ENCODE results near the gene SCN4A. TPM values are rescaled to one million over a fixed set of nuclear protein-coding genes. Genes with fewer than 3 reads are reported as not detected.

Gene SCN4A
- total RNA-seq, 1 experiment from 2014 or later, result 0.03 TPM

GRCh38 chr17:63940584-63940983 lies 32.1 kb downstream of the SCN4A start:
- ChIA-PET POLR2A (no interaction called here), CTCF (no interaction called here)
- no TSS peak for BruUV-seq (replicated peaks)
- H3K36me3 ChIP-seq (ENCODE audit: control insufficient read depth, insufficient read depth, low read length), result no peaks in the 10 kb centered on the region
- H3K27ac ChIP-seq (ENCODE audit: low read length), result no peak overlapping the region
- ATAC-seq (no peak), DNase-seq (ENCODE audit: low read depth, low spot score) (no peak)
- no peak overlapping the region for H3K4me3 ChIP-seq (ENCODE audit: low read depth in 2 of 2, low read length in 2 of 2)
- intact Hi-C loops (cut with micrococcal nuclease; ENCODE audit: unreplicated experiment) (no loop called here), in situ Hi-C loops (cut with HindIII; ENCODE audit: low pct_unique_long_range_greater_than_20kb, low sequenced_read_pairs) (no loop called here)
- H3K9me3 ChIP-seq (ENCODE audit: control insufficient read depth, insufficient read depth, low read depth, low read length), result no peaks in the 10 kb centered on the region
- no peaks in the 10 kb centered on the region for H3K27me3 ChIP-seq (ENCODE audit: control insufficient read depth, insufficient read depth, low read length)
- no peaks in the 10 kb centered on the region for H3K4me1 ChIP-seq (ENCODE audit: control insufficient read depth, insufficient read depth, low read length)
- TF ChIP-seq SIN3A (IDR thresholded peaks at IDR 0.05; ENCODE audit: borderline replicate concordance, insufficient read depth, low read depth, low read length), result no peak
- TF ChIP-seq REST (IDR thresholded peaks at IDR 0.05; ENCODE audit: insufficient read depth in 1 of 2, low read depth in 2 of 2, low read length in 1 of 2), result no peak
- no peak for TF ChIP-seq CTCF (IDR thresholded peaks at IDR 0.05)
- TF ChIP-seq TCF7L2 (IDR thresholded peaks at IDR 0.05; ENCODE audit: low read depth, low read length), result no peak
- no peak for TF ChIP-seq POLR2AphosphoS5 (IDR thresholded peaks at IDR 0.05; ENCODE audit: low read depth, low read length)

GRCh38 chr17:63939884-63940283 lies 32.8 kb downstream of the SCN4A start:
- Histone ChIP-seq H3K36me3 (ENCODE audit: control insufficient read depth, insufficient read depth, low read length) (no peaks in the 10 kb centered on the region), H3K27me3 (ENCODE audit: control insufficient read depth, insufficient read depth, low read length) (no peaks in the 10 kb centered on the region), H3K4me1 (ENCODE audit: control insufficient read depth, insufficient read depth, low read length) (no peaks in the 10 kb centered on the region), H3K27ac (ENCODE audit: low read length) (no peak overlapping the region), H3K4me3 (ENCODE audit: low read depth in 2 of 2, low read length in 2 of 2) (no peak overlapping the region), H3K9me3 (ENCODE audit: control insufficient read depth, insufficient read depth, low read depth, low read length) (no peaks in the 10 kb centered on the region)
- ChIA-PET POLR2A (no interaction called here), CTCF (no interaction called here)
- no TSS peak for BruUV-seq (replicated peaks)
- TF ChIP-seq POLR2AphosphoS5 (IDR thresholded peaks at IDR 0.05; ENCODE audit: low read depth, low read length), result no peak
- TF ChIP-seq REST (IDR thresholded peaks at IDR 0.05; ENCODE audit: insufficient read depth in 1 of 2, low read depth in 2 of 2, low read length in 1 of 2), result no peak
- TF ChIP-seq TCF7L2 (IDR thresholded peaks at IDR 0.05; ENCODE audit: low read depth, low read length), result no peak
- no peak for TF ChIP-seq CTCF (IDR thresholded peaks at IDR 0.05)
- TF ChIP-seq SIN3A (IDR thresholded peaks at IDR 0.05; ENCODE audit: borderline replicate concordance, insufficient read depth, low read depth, low read length), result no peak
- no peak for ATAC-seq
- no peak for DNase-seq (ENCODE audit: low read depth, low spot score)
- intact Hi-C loops (cut with micrococcal nuclease; ENCODE audit: unreplicated experiment) (no loop called here), in situ Hi-C loops (cut with HindIII; ENCODE audit: low pct_unique_long_range_greater_than_20kb, low sequenced_read_pairs) (no loop called here)
